HUES64 (cell line): ENCODE data around the gene PPP1R1B.

Source experiments
- H3K27ac ChIP-seq: 2 replicates; pipeline ENCODE4 v1.7.0; 2013; ENCODE audit warnings: low read depth, low read length, inconsistent platforms
- H3K27me3 ChIP-seq: 2 replicates; pipeline ENCODE4 v1.6.1; 2013; ENCODE audit warnings: mild to moderate bottlenecking, low read length; ENCODE audit not compliant: insufficient read depth
- H3K36me3 ChIP-seq: 2 replicates; pipeline ENCODE4 v1.6.1; 2013; ENCODE audit warnings: mild to moderate bottlenecking, low read length; ENCODE audit not compliant: insufficient read depth
- H3K4me1 ChIP-seq: 2 replicates; pipeline ENCODE4 v1.6.1; 2013; ENCODE audit warnings: mild to moderate bottlenecking, low read length, moderate library complexity; ENCODE audit not compliant: insufficient read depth
- H3K4me3 ChIP-seq: 2 replicates; pipeline ENCODE4 v1.5.1; 2013; ENCODE audit warnings: mild to moderate bottlenecking, low read length, moderate library complexity
- H3K9ac ChIP-seq: 2 replicates; pipeline ENCODE4 v1.6.1; 2013; ENCODE audit warnings: mild to moderate bottlenecking, low read depth, low read length
- H3K9me3 ChIP-seq: 2 replicates; pipeline ENCODE4 v1.6.1; 2013; ENCODE audit warnings: low read depth, low read length; ENCODE audit not compliant: insufficient read depth
- WGBS: fragments of 150-250, 120-280 bp; methylation state at CpG from one replicate; pipeline ENCODE4 v1.1.7; 2013; ENCODE audit warnings: missing lambda C conversion rate; 5-methylcytosine and 5-hydroxymethylcytosine counted together

PPP1R1B gene

DNA sequence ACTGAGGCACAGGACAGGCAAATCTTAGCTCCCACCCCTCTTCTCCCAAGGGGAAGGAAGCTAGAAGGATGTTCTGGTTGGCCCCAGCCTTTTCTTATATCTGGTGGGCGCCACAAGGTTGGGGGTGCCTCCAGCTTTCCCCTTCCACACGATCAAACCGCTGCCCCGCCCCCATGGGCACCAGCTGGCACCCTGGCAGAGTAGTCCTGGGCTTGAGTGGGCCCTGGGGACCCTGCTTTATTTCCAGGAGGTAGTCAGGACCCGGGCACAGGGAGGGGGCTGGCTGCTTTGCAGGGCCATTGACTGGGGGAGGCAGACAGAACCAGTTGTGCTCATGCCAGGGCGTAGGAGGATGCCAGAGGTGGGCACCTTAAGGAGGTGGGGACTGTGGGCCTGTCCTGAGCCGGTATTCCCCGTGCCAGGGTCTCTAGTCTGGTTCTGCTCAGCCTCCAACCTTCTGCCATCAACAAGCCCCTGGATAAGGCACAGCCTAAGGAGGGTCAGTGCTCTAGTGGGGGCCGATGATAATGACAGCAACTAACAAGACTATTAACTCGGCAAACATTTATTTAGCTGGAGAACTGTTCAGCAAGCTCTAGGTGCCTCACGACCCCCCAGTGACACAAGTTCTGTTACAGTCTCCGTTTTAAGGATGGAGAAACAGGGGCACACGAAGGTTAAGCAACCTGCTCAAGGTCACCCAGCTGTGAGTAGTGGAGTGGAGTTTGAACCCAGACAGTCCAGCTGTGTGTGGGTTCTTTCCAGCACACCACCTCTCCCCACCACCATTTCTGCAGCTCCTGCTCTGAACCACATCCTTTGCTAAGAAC is 7.6 kb upstream of the PPP1R1B start:
- Histone ChIP-seq H3K4me1 (no peaks in the 10 kb centered on the region; the same call in 1 of the 2 replicates), H3K9ac (no peak overlapping the region), H3K36me3 (no peaks in the 10 kb centered on the region), H3K27me3 (peaks cover 83% of the 10 kb centered on the region), H3K4me3 (peak overlapping the region; percentile 66; the same call in 1 of the 2 replicates), H3K27ac (no peak overlapping the region), H3K9me3 (no peaks in the 10 kb centered on the region)
- 63% methylated on average over 13 of the region's 13 CpGs for WGBS

DNA sequence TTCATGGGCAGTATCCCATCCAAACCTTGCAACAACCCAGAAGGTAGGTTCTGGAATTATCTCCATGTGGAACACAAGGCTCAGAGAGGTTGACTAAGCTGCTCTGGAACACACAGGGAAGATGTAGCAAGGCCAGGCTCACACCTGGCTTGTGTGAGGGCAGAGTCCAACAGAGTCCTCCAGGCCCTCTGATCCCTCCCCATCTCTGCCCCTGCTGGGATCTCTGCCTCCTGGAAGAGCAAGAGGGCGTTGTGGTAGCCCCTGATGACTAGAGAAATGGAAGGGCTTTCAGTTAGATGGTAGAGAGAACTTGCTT is 7.0 kb upstream of the PPP1R1B start:
- Histone ChIP-seq H3K9me3 (no peaks in the 10 kb centered on the region), H3K4me3 (no peak overlapping the region), H3K36me3 (no peaks in the 10 kb centered on the region), H3K27ac (no peak overlapping the region), H3K4me1 (no peaks in the 10 kb centered on the region; the same call in 1 of the 2 replicates), H3K27me3 (peaks cover 82% of the 10 kb centered on the region), H3K9ac (no peak overlapping the region)
- WGBS: 29% methylated on average over 1 of the region's 1 CpG

DNA sequence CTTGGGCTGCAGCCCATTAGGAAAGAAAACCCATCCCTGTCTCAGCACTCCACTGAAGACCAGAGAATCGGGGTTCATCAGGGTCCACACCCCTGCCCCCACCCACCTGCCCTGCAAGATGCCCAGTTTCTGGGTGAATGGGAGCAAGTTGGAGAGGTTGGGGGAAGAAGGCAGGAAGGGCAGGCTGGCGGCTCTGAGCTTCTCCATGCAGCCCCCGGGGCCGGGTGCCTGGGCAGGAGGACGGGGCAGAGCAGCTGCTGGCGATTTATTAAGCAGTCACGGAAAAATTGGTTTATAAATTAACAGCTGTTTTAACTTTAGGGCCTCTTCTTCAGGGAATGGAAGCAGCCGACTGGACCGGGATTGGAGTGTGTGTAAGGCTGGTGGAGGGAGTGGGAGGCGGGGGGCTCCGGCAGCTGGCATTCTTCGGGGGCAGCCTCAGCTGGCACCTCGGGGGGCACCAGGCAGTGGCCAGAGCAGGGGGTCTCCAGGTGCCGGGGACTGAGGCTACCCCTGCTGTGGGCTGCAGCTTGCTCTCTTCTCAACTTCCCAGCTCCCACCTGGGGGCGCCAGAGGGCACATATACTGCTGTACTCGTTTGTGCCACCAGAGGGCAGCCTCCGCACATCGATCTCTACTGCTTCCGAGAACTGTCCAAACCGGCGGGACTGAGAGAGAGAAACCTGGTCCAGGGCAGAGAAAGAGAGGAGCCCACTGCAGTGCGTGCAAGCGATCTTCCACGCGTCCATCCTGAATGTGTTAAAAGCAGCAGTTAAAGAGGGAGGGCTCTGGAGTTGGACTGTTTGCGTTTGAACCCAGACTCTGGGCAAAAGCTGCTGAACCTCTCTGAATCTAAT is 5.0 kb upstream of the PPP1R1B start:
- H3K27me3 ChIP-seq: peaks cover 82% of the 10 kb centered on the region
- no peaks in the 10 kb centered on the region; the same call in 1 of the 2 replicates for H3K4me1 ChIP-seq
- 15% methylated on average over 25 of the region's 26 CpGs for WGBS
- no peaks in the 10 kb centered on the region for H3K9me3 ChIP-seq
- no peaks in the 10 kb centered on the region for H3K36me3 ChIP-seq
- no peak overlapping the region for H3K9ac ChIP-seq
- no peak overlapping the region for H3K27ac ChIP-seq
- no peak overlapping the region for H3K4me3 ChIP-seq

DNA sequence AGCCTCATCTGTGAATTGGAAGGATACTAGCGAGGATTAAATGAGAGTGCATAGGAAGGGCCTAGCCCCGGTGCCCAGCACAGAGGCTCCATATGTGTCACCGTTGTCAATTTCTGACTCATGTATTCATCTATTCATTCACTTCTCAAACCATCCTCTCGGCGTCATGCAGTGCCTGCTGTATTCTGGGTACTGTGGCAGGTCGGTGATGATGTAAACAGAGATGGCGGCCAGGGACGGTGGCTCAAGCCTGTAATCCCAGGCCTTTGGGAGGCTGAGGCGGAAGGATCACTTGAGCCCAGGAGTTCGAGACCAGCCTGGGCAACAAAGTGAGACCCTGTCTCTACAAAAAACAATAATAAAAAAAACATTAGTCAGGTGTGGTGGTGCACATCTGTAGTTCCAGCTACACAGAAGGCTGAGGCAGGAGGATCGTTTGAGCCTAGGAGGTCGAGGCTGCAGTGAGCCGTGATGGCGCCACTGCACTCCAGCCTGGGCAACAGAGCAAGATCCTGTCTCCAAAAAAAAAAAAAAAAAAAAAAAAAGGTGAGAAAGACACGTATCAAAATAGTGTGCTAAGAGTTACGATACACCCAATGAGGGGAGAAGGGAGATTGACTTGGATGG is 4.3 kb upstream of the PPP1R1B start:
- Histone ChIP-seq H3K27me3 (peaks cover 82% of the 10 kb centered on the region), H3K4me3 (no peak overlapping the region), H3K36me3 (no peaks in the 10 kb centered on the region), H3K9ac (no peak overlapping the region), H3K4me1 (no peaks in the 10 kb centered on the region; the same call in 1 of the 2 replicates), H3K9me3 (no peaks in the 10 kb centered on the region), H3K27ac (no peak overlapping the region)
- 71% methylated on average over 16 of the region's 16 CpGs for WGBS

DNA sequence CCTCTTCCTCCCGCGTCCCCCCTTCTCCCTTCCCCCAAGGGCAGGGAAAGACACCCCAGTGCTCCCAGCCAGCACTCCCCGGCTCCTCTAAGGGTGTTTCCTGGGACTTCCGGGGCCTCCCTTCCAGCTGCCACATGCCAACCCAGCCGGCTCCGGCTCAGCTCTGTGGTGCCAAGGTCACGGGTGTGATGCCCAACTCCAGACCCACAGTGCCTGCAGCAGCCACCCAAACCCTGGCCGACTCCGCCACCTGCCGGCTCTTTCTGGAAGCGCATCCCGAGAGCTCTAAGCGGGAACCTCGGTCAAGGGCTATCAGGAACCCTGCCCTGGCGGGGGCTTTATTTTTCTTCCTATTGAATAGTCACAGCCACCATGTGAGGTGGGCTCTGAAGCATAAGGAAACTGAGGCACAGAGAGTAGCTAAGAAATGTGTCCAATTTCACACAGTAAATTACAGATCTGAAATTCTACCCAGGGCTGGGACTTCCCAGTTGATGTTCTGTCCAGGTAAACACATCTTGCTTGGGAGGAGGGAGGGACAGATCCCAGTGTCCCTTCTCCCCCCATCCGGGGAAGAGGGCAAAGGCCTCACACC is 3.3 kb upstream of the PPP1R1B start:
- 10% methylated on average over 16 of the region's 16 CpGs for WGBS
- Histone ChIP-seq H3K9me3 (no peaks in the 10 kb centered on the region), H3K27me3 (peaks cover 84% of the 10 kb centered on the region), H3K9ac (no peak overlapping the region), H3K36me3 (no peaks in the 10 kb centered on the region), H3K4me1 (peaks cover 7% of the 10 kb centered on the region), H3K4me3 (no peak overlapping the region), H3K27ac (no peak overlapping the region)

DNA sequence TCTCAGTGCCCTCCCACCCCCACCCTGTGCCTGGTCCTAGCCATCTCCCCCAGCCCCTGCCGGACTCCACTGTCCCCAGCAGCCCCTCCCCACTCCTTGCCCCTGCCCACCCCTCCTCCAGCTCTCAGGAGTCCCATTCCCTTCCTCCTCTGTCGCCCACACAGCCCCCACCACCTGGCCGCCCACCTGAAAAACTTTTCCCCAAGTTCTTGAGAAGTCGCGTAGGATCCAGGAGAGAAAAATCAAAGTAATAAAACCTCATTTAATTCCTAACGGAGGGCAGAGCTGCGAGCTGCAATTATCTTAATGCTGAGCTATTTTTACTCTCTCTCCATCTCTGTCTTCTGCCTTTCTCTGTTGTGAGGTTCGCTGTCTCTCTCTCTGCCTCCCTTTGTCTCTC is 2.4 kb upstream of the PPP1R1B start:
- peaks cover 16% of the 10 kb centered on the region for H3K4me1 ChIP-seq
- H3K27me3 ChIP-seq: peaks cover 81% of the 10 kb centered on the region
- 66% methylated on average over 8 of the region's 8 CpGs for WGBS

DNA sequence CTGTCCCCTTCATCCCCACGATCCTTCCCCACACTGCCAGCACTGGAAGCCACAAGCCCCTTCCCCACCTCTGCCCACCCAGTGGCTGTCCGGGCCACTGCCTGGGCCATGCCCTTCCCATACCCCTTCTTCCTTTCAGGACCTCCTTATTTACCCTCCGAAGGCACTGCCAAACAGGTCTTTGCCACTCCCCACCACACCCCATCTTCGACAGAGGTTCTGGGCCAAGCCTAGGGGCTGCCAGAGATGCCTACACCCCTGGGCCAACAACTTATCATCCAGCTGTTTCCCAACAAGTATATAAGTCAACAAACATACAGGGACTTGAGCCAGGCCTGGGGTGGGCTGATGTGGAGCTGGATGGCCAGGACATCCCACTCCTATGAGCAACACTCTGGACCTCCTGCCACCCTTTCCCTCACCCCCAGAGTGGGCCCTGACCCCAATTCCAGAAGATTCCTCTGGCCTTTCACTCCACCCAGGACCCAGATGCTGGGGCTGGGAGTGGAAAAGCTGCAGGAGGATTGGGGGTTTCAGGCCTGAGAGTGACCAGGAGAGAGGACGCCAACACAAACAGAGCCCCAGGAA is 1.5 kb upstream of the PPP1R1B start:
- Histone ChIP-seq H3K36me3 (no peaks in the 10 kb centered on the region), H3K4me3 (no peak overlapping the region), H3K27me3 (peaks cover 77% of the 10 kb centered on the region), H3K9ac (no peak overlapping the region), H3K27ac (no peak overlapping the region), H3K4me1 (peaks cover 16% of the 10 kb centered on the region), H3K9me3 (no peaks in the 10 kb centered on the region)
- 79% methylated on average over 4 of the region's 5 CpGs for WGBS

More for the DNA sequence above, 2.4 kb upstream of the PPP1R1B start:
- no peak overlapping the region for H3K27ac ChIP-seq
- H3K9me3 ChIP-seq: no peaks in the 10 kb centered on the region
- no peaks in the 10 kb centered on the region for H3K36me3 ChIP-seq
- no peak overlapping the region for H3K9ac ChIP-seq
- H3K4me3 ChIP-seq: no peak overlapping the region

DNA sequence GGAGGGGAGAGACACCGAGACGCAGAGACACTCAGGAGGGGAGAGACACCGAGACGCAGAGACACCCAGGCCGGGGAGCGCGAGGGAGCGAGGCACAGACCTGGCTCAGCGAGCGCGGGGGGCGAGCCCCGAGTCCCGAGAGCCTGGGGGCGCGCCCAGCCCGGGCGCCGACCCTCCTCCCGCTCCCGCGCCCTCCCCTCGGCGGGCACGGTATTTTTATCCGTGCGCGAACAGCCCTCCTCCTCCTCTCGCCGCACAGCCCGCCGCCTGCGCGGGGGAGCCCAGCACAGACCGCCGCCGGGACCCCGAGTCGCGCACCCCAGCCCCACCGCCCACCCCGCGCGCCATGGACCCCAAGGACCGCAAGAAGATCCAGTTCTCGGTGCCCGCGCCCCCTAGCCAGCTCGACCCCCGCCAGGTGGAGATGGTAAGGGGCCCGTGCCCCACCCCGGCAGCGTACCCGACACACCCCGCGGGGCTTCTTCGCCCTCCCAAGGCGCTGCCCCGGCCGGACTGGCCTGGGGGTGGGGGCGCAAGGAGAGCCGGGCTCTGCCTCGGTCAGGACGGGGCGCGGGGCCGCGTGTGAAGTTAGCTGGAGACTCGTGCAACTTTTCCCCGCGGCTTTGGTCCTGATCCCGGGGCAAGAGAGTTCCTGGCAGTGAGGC is 427 bp downstream of the PPP1R1B start:
- no peaks in the 10 kb centered on the region for H3K9me3 ChIP-seq
- H3K4me1 ChIP-seq: peaks cover 29% of the 10 kb centered on the region
- no peaks in the 10 kb centered on the region for H3K36me3 ChIP-seq
- H3K27ac ChIP-seq: no peak overlapping the region
- H3K27me3 ChIP-seq: peaks cover 63% of the 10 kb centered on the region
- no peak overlapping the region for H3K9ac ChIP-seq
- H3K4me3 ChIP-seq: peak overlapping the region; percentile 57
- WGBS: under 1% methylated on average over 72 of the region's 72 CpGs

DNA sequence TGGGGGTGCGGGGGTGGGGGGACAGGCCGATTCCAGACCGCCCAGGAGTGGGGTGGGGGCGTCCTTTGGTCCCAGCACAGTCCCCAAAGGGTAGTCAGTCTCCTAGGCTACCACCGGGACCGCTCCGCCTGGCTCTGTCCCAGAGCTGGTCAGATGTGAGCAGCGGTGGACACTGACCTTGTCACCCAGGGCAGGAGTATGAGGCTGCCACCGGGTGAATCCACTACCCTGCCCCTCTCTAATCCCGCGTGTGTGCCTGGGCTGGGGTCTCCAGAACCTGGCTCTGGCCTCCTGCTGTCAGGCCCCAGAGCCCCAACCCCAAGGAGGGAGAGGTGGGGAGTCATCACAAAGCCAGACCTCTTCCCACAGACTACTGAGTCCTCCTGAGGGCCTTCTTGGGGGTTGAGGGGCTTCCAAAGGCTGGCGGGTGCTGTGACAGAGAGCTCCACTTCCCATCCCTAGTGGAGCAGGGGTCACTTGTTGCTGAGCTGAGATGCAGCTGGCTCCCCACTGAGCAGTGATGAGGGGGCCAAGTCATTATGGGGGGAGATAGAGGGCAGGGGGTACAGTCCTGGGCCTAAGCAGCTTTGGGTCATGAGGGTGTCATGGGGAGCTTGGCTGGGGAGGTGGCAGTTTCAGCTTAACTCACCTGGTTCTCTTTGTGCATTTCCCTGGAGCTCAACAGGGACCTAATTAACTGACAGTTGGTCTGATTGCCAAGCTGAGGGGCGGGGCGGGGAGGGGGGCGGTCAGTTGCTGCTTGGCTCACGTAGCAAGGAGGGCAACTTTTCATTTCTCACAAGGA is 1.2 kb downstream of the PPP1R1B start:
- H3K4me3 ChIP-seq: peak overlapping the region; percentile 57
- H3K27me3 ChIP-seq: peaks cover 62% of the 10 kb centered on the region
- no peaks in the 10 kb centered on the region for H3K9me3 ChIP-seq
- H3K9ac ChIP-seq: no peak overlapping the region
- no peaks in the 10 kb centered on the region for H3K36me3 ChIP-seq
- 11% methylated on average over 16 of the region's 16 CpGs for WGBS
- H3K4me1 ChIP-seq: peaks cover 32% of the 10 kb centered on the region
- H3K27ac ChIP-seq: no peak overlapping the region
